Panc1 (cell line): ENCODE data around the gene RASGRF2. TPM values are rescaled to one million over a fixed set of nuclear protein-coding genes. Genes with fewer than 3 reads are reported as not detected.

ENCODE experiments used
- ATAC-seq: fragments of 200-7000 bp; cut with Tn5 transposase; 2 replicates; pipeline ENCODE4 v1.9.1; 2020; ENCODE audit warnings: mild to moderate bottlenecking, moderate library complexity
- BruUV-seq: library from RNA; stranded (reverse); fragments of 400-500 nt; replicated peaks from 2 replicates; lab custom pipeline; 2021; lab: Mats Ljungman, UMichigan
- CTCF ChIA-PET: fragments of 300-600 bp; sonication (Branson Sonifier 250); formaldehyde crosslinking; loops from one replicate; lab custom pipeline; 2022; ENCODE audit warnings: antibody characterized with exemption; lab: Charles Lee
- POLR2A ChIA-PET: fragments of 300-600 bp; sonication (Branson Sonifier 250); formaldehyde crosslinking; loops from one replicate; lab custom pipeline; 2022; ENCODE audit warnings: antibody characterized with exemption; lab: Charles Lee
- DNase-seq: peaks from one replicate; pipeline ENCODE4 v3.0.0-alpha.2; 2010; ENCODE audit warnings: low read depth, low spot score
- H3K27ac ChIP-seq: 2 replicates; pipeline ENCODE4 v1.5.1; 2011; ENCODE audit warnings: mild to moderate bottlenecking, low read length, inconsistent platforms
- H3K27me3 ChIP-seq: fragments of 200-500 bp; sonication (Bioruptor generic); 2 replicates; pipeline ENCODE4 v1.6.0; 2014; ENCODE audit warnings: low read length, inconsistent platforms; ENCODE audit not compliant: control insufficient read depth, insufficient read depth
- H3K36me3 ChIP-seq: fragments of 200-500 bp; sonication (Bioruptor generic); 2 replicates; pipeline ENCODE4 v1.5.1; 2014; ENCODE audit warnings: inconsistent platforms, mild to moderate bottlenecking, low read length, moderate library complexity; ENCODE audit not compliant: control insufficient read depth, insufficient read depth
- H3K4me1 ChIP-seq: 2 replicates; pipeline ENCODE4 v1.5.1; 2011; ENCODE audit warnings: inconsistent platforms, mild to moderate bottlenecking, low read length, moderate library complexity; ENCODE audit not compliant: control insufficient read depth, insufficient read depth
- H3K4me3 ChIP-seq, 2 experiments: 2 replicates each; pipeline ENCODE4 v1.5.1; 2011 to 2012; ENCODE audit warnings: low read depth in 2 of 2, low read length in 2 of 2, mild to moderate bottlenecking in 2 of 2, inconsistent platforms in 1 of 2, moderate library complexity in 1 of 2
- H3K9me3 ChIP-seq: fragments of 200-500 bp; sonication (Bioruptor generic); 2 replicates; pipeline ENCODE4 v1.5.1; 2014; ENCODE audit warnings: low read depth, mild to moderate bottlenecking, inconsistent platforms, low read length, moderate library complexity; ENCODE audit not compliant: control insufficient read depth, insufficient read depth
- POLR2AphosphoS5 ChIP-seq: IDR thresholded peaks from 2 replicates; pipeline ENCODE4 v1.6.1; 2012; ENCODE audit warnings: mild to moderate bottlenecking, low read depth, low read length, moderate library complexity
- SIN3A ChIP-seq: IDR thresholded peaks from 2 replicates; pipeline ENCODE4 v1.6.1; 2012; ENCODE audit warnings: low read depth, mild to moderate bottlenecking, low read length, moderate library complexity, borderline replicate concordance; ENCODE audit not compliant: insufficient read depth
- TCF7L2 ChIP-seq: IDR thresholded peaks from 2 replicates; pipeline ENCODE4 v1.6.1; 2011; ENCODE audit warnings: mild to moderate bottlenecking, low read depth, low read length, inconsistent platforms
- in situ Hi-C: cut with HindIII; loops from 2 replicates; pipeline ENCODE4 v1.10.0; 2016; ENCODE audit warnings: low sequenced_read_pairs, low pct_unique_long_range_greater_than_20kb
- intact Hi-C: fragments of 100-400 bp; cut with micrococcal nuclease; formaldehyde crosslinking; loops from one replicate; pipeline ENCODE4 v1.10.0; 2022; ENCODE audit not compliant: unreplicated experiment
- total RNA-seq: library from RNA; stranded (reverse); gene quantifications from one replicate; pipeline ENCODE4 v1.2.1, GENCODE V29; 2021; ENCODE audit not compliant: unreplicated experiment
- TF ChIP-seq, protein P1 (sequence below), 2 experiments: IDR thresholded peaks; 2 replicates each; pipeline ENCODE4 v1.6.1; 2011 to 2012; ENCODE audit warnings: low read depth in 2 of 2, control low read depth in 1 of 2, low read length in 1 of 2, mild to moderate bottlenecking in 1 of 2, moderate library complexity in 1 of 2; ENCODE audit not compliant: insufficient read depth in 1 of 2
- TF ChIP-seq, protein P2 (sequence below): fragments of 450-650 bp; IDR thresholded peaks from 2 replicates; pipeline ENCODE4 v1.5.1; 2017; ENCODE audit warnings: mild to moderate bottlenecking

RASGRF2 gene
- total RNA-seq, 1 experiment from 2014 or later, result 4.7 TPM

DNA sequence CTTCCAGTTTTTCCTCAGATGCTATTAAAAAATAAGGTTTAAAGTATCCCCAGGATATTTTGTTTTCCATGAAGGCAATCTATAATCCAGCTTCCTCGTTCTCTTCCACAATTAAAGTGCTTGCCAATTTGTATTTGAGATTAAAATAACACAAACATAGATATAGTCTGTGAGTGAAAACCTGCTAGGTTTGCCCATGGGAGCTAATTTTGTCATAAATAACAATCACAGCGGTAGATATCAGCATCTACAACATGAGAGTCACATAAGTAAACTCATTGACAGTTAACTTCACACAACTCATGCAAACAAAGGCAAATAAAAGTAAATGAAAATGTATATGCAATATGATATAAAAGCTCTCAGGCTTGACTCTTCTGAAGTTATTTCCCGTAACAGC is 29.2 kb upstream of the RASGRF2 start:
- Histone ChIP-seq H3K9me3 (no peaks in the 10 kb centered on the region), H3K4me3 (no peak overlapping the region), H3K27me3 (no peaks in the 10 kb centered on the region), H3K4me1 (no peaks in the 10 kb centered on the region), H3K27ac (no peak overlapping the region), H3K36me3 (no peaks in the 10 kb centered on the region)
- in situ Hi-C loops, result no loop called here
- no peak for ATAC-seq
- no peak for DNase-seq
- intact Hi-C loops, result no loop called here
- BruUV-seq, result no TSS peak
- no peak for TF ChIP-seq TCF7L2
- TF ChIP-seq POLR2AphosphoS5, result no peak
- TF ChIP-seq, protein P1, sequence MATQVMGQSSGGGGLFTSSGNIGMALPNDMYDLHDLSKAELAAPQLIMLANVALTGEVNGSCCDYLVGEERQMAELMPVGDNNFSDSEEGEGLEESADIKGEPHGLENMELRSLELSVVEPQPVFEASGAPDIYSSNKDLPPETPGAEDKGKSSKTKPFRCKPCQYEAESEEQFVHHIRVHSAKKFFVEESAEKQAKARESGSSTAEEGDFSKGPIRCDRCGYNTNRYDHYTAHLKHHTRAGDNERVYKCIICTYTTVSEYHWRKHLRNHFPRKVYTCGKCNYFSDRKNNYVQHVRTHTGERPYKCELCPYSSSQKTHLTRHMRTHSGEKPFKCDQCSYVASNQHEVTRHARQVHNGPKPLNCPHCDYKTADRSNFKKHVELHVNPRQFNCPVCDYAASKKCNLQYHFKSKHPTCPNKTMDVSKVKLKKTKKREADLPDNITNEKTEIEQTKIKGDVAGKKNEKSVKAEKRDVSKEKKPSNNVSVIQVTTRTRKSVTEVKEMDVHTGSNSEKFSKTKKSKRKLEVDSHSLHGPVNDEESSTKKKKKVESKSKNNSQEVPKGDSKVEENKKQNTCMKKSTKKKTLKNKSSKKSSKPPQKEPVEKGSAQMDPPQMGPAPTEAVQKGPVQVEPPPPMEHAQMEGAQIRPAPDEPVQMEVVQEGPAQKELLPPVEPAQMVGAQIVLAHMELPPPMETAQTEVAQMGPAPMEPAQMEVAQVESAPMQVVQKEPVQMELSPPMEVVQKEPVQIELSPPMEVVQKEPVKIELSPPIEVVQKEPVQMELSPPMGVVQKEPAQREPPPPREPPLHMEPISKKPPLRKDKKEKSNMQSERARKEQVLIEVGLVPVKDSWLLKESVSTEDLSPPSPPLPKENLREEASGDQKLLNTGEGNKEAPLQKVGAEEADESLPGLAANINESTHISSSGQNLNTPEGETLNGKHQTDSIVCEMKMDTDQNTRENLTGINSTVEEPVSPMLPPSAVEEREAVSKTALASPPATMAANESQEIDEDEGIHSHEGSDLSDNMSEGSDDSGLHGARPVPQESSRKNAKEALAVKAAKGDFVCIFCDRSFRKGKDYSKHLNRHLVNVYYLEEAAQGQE (IDR thresholded peaks at IDR 0.05; ENCODE audit: insufficient read depth in 1 of 2, low read depth in 2 of 2, low read length in 1 of 2), result no peak
- TF ChIP-seq SIN3A, result no peak
- TF ChIP-seq, protein P2, sequence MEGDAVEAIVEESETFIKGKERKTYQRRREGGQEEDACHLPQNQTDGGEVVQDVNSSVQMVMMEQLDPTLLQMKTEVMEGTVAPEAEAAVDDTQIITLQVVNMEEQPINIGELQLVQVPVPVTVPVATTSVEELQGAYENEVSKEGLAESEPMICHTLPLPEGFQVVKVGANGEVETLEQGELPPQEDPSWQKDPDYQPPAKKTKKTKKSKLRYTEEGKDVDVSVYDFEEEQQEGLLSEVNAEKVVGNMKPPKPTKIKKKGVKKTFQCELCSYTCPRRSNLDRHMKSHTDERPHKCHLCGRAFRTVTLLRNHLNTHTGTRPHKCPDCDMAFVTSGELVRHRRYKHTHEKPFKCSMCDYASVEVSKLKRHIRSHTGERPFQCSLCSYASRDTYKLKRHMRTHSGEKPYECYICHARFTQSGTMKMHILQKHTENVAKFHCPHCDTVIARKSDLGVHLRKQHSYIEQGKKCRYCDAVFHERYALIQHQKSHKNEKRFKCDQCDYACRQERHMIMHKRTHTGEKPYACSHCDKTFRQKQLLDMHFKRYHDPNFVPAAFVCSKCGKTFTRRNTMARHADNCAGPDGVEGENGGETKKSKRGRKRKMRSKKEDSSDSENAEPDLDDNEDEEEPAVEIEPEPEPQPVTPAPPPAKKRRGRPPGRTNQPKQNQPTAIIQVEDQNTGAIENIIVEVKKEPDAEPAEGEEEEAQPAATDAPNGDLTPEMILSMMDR, result no peak
- CTCF ChIA-PET, result no interaction called here
- POLR2A ChIA-PET, result no interaction called here

DNA sequence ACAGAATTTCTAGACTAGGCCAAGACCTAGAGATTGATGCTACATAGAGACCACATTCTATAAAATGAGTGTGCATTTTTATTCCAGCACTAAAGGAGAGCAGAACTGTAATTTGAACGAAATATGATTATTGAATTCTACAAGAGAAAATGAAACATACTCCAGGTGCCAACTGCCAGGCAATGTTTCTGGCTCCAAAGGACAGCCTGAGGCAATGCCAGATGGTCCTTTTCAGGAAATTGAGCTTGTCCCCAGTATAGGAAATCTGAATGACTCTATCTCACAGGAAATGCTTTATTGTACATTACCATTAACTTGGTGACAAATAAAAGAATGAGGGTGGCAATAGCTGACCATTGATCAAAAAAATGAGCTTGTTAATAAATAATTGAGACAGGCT is 28.8 kb upstream of the RASGRF2 start:
- POLR2A ChIA-PET, result no interaction called here

More for the DNA sequence above, 28.8 kb upstream of the RASGRF2 start:
- no peaks in the 10 kb centered on the region for H3K4me1 ChIP-seq
- ATAC-seq (no peak), DNase-seq (no peak)
- TF ChIP-seq SIN3A (no peak), POLR2AphosphoS5 (no peak), TCF7L2 (no peak)
- TF ChIP-seq, protein P1 (IDR thresholded peaks at IDR 0.05; ENCODE audit: insufficient read depth in 1 of 2, low read depth in 2 of 2, low read length in 1 of 2), result no peak
- TF ChIP-seq, protein P2, result no peak
- in situ Hi-C loops, result no loop called here
- H3K36me3 ChIP-seq, result no peaks in the 10 kb centered on the region
- intact Hi-C loops, result no loop called here
- H3K27ac ChIP-seq, result no peak overlapping the region
- H3K4me3 ChIP-seq, result no peak overlapping the region
- no TSS peak for BruUV-seq
- CTCF ChIA-PET, result interaction anchor here (0.5 kb wide), 1 partner anchor 585 kb away, joined by 3 read pairs; no protein-coding TSS in a partner anchor
- no peaks in the 10 kb centered on the region for H3K9me3 ChIP-seq
- H3K27me3 ChIP-seq, result no peaks in the 10 kb centered on the region
